Measurements from ENCODE around the gene FBLN2. TPM values are rescaled to one million over a fixed set of nuclear protein-coding genes. Genes with fewer than 3 reads are reported as not detected.

Gene FBLN2
- total RNA-seq, 1 donor from 2014 or later = 4.8 TPM

DNA sequence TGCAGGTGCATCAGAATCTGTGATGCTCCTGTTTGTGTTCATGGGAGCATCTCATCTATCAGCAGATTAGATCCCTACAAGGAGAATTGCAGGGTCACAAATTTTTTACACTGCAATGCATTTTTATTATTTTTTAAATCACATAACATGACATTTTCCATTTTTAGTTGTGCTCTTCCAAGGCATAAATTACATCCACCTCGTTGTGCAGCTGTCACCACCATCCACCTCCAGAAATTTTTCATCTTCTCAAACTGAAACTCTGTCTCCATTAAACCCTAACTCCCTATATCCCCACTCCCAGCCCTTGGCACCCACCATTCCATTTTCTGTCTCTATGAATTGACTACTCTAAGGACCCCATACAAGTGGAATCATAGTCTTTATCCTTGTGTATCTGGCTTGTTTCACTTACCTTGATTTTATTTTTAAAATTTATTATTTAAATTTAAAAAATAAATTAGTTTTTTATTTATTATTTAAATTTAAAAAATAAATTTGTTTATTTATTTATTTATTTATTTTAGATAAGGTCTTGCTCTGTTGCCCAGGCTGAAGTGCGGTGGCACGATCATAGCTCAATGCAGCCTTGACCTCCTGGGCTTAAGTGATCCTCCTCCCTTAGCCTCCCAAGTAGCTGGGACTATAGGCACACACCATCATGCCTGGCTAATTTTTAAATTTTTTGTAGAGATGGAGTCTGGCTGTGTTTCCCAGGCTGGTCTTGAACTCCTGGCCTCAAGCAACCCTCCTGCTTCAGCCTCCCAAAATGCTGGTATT is 47.7 kb downstream of the FBLN2 start:
- DNase-seq (ENCODE audit: low spot score) (no peak), ATAC-seq (no peak)

DNA sequence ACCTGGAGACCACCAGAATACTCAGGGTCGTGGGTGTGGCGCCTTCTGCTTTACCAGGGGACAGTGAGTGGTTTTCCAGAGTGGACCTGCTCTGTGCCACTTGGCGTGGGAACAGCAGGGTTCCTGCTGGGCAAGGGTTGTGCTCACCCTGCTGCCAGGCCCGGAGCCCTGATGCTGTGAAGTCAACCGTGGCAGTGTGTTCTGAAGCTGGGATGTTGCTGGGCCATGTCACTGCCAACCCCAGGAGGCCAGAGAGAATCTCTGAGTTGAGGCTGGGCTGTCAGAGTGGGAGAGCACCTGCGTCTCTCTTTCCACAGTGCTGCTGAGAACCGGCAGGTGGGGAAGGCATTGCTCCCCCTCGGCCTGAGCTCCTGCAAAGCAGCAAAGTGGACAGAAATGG is 48.7 kb downstream of the FBLN2 start:
- DNase-seq (ENCODE audit: low spot score) = no peak
- ATAC-seq = no peak

DNA sequence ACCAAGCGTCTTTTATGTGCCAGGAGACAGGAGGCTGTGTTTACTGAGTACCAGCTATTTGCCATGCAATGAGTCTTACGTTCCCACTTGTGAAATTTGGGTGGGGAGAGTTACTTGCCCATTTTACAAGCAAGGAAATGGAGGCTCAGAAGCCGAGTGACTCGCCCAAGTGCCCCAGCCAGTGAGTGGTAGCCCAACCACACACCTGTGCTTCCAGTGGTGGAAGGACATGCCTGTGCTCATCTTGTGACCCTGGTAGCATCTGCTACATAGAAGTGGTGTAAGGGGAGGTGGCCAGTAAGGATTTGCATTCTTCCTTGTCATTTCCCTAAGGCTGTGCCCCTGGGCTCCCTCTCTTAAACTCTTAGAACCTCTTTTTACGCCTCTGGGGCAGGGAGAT is 49.3 kb downstream of the FBLN2 start:
- ATAC-seq (no peak), DNase-seq (ENCODE audit: low spot score) (no peak)

DNA sequence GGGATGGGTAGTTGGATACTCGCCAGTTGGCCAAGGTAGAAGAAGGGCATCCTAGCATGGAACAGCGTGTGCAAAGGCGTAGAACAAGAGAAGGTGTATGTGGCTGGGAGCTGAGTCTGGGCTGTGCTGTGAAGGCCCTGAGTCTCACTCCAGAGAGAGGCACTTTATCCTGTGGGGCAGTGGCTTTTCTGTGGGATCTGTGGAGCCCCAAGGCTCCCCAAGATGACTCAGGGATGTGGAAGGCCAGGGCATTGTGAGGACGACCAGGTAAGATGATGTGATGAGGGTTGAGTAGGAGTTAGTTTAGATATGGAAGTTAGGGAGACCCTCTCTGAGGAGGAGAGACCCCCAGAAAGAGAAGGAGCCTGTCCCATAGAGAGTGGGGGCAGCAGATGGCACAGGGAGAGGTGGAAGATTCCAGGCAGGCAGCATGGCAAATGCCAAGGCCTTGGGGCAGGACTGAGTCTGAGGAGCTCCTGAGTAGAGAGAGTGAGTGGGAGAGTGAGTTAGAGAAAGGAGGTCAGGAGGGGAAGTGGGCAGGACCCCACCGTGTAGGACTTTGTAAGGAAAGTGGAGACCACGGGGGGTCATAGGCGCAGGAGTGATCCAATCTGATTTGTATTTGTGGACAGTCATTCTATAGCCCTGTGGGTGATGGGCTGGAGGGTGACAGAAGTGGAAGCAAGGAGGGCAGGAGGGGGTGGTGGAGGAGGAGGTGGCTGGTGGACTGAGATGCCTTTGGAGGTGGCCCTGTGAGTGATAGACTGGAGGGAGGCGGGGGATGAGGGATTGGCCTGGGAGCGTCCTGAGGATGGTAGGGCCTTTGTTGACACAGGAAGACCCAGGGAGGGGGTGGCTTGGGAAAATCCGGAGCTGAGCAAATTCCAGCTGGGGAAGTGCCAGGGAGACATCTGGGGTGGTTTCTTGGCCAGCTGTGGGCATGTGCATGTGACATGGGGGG is 50.3 kb downstream of the FBLN2 start:
- DNase-seq (ENCODE audit: low spot score) (no peak), ATAC-seq (no peak)

DNA sequence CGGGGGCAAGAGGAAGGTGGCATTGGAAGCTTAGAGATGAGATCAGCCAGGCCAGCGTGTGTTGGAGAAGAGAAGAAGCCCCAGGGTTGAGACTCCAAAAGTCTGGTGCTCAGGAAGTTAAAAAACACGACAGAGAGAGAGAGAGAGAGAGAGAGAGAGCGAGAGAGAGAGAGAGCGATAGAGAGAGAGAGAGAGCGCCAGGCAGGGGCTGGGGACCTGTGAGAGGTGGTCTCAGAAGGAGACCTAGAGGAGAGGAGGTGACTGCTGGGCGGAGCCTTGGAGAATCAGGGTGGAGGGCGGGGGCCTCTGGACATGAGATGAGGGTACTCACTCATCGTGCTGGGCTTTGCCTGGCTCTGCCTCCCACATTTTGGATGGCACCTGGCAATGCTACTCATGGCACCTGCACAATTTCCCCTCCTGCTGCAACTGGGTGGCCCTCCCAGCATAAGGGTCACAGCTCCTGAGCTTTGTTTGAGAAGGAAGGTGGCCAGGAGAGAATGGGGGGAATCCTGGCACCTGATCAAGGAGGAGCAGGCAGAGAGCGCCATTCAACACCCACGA is 51.0 kb downstream of the FBLN2 start:
- ATAC-seq = no peak

DNA sequence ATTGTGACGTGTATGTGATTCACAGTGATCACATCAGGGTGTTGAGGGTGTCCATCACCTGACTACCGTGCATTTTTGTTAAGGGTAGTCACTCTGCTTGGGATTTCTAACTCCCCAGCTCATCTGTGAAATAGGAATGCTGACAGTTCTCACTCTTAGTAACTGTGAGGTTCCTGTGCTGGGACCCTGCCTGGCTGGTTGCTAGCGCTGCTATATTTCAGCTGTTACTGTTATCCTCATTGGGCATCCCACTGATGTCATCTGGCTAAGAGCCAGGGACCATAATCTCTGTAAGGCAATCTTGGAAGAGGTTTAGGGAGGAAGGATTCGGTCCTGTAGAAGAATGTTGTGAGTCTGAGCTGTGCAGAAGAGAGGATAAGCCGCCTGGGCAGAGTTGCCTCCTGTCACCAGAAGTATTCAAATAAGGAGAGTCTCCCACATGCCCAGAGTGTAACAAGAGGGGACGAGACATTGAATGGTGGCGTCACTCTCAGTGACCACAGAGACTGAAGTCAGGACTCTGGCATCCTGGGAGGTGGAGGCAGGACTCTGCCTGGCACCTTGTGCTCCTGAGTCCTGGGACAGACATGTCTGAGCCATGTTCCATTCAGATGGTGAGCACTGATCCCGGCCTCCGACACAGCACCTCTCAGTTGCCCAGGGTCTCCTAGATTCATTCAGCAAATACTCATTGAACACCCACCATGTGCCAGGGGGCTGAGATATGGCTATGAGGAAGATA is 52.2 kb downstream of the FBLN2 start:
- DNase-seq (ENCODE audit: low spot score) = no peak
- ATAC-seq = no peak

More for the DNA sequence above, 51.0 kb downstream of the FBLN2 start:
- no peak for DNase-seq (ENCODE audit: low spot score)

DNA sequence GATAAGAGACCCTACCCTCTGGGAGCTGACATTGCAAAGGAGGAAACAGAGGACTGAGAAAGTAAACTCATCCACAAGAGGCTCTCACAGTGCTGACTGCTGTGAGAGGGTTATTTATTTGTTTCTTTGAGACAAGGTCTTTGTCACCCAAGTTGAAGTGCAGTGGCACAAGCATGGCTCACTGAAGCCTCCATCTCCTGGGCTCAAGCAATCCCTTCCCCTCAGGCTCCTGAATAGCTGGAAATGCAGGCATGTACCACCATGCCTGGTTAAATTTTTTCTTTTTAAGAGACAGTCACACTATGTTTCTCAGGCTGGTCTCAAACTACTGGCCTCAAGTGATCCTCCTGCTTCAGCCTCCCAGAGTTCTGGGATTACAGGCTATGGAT is 52.8 kb downstream of the FBLN2 start:
- DNase-seq (ENCODE audit: low spot score) = no peak
- ATAC-seq = no peak

DNA sequence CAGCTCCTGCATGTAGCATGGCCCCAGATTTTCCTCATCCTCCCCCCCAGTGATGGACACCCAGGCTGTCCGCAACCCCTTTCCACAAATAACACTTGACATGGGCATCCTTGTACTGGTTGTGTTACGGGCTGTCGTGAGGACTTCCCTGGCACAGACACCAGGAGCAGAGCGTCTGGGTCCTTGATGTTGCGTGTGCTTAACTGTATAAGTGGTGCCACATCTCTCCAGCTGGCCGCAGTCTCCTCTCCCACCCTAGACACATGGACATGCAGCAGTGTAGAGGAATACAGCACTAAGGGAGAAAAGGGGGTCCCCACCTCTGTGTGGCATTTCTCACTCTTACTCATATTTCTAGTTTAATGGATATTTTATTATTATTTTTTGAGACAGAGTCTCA is 56.6 kb downstream of the FBLN2 start:
- ATAC-seq = no peak
- no peak for DNase-seq (ENCODE audit: low spot score)

DNA sequence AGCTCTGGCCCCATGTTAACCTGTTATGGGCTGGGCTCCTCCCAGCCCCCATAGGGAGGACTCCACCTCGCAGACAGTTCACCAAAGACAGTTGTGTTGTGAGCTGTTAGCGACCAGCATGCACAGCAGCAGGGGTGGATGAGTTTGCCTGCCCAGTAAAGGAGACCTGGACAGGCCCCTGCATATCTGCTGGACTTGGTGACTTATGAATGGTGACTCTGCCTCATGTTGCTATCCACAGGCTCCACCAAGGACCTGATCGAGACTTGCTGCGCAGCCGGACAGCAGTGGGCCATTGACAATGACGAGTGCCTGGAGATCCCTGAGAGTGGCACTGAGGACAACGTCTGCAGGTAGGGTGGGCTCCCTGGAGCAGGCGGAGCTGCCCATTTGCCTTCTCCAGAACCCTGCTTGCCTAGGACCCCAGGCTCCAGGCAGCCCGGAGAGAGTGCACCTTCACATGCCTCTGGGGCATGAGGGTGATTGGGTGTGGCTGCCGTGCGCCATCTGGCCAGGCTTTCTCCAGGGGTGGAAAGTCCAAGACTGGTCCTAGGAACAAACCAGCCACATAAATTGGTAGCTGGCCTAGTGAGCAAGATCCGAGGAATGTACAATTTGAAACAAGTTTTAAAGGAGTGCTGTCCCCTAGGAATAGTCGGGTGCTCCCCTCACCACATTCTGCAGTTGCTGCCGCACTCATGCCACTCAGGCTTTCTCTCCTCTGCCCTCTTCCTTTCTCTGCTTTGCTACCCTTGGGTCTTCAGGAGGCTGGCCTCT is 59.1 kb downstream of the FBLN2 start:
- no peak for DNase-seq (ENCODE audit: low spot score)
- ATAC-seq = no peak

DNA sequence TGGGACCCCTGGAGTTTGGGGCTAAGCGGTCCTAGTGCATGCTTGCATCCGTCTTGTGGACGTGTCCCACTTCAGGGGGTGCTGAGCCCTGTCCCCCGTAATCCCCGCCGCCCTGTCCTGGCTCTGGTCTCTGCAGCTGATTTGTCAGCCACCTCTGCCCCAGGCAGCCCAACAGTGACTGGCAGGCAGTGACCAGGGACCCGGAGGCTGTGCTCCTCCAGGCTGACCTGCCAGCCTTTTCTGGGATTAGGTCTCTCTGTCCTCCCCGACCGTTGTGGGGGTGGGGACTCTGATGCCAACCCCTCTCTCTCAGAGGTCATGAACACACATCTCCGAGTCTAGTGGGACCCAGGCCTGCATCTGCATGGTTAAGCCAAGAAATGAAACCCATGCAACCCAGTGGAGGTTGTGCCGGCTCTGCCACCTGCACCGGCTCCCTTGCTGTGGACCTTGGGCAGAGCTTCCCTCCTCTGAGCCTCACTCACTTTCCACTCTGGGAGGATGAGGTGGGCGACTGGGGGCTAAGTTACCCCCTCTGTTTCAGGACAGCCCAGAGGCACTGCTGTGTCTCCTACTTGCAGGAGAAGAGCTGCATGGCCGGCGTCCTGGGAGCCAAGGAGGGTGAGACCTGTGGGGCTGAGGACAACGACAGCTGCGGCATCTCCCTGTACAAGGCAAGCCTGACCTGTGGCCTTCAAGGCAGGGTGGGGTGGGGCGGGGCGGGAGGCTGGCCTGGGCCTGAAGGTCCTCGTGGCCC is 60.2 kb downstream of the FBLN2 start:
- DNase-seq (ENCODE audit: low spot score) (no peak), ATAC-seq (no peak)

DNA sequence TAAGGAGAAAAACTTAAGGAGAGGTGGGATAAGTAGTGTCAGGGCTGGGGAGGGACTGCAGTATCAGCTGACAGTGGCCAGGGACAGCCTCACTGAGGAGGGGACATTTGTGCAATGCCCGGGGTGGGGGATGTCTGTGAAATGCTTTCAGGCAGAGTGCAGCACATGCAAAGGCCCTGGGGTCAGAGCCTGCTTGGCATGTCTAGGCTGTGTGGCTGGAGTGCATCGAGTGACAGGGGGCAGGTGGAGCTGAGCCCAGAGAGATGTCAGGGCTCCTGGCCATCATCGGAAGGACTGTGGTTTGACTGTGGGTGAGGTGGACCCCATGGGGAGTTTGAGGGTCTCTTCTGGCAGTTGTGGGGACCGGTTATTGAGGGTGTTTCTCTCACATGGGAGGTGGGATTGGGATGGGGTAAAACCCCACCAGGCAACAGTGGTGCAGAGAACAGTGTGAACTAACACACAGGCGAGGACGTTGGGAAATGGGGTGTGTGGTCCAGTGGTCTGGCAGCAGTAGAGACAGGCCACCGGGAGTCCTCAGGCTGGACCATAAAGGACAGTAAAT is 61.2 kb downstream of the FBLN2 start:
- DNase-seq (ENCODE audit: low spot score) (no peak), ATAC-seq (no peak)

DNA sequence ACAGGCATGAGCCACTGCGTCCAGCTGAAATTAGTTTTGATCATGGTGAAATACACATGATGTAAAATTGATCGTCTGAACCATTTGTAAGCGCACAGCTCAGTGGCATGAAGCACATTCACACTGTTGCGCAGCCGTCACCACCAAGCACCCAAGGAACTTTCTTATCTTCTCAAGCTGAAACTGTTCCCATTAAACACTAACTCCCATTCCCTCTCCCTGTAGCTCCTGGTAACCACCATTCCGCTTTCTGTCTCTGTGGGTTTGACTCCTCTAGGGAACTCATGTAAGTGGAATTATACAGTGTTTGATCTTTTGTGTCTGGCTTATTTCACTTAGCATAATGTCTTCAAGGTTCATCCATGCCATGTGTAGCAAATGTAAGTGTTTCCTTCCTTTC is 62.3 kb downstream of the FBLN2 start:
- DNase-seq (ENCODE audit: low spot score) = no peak
- ATAC-seq = no peak

DNA sequence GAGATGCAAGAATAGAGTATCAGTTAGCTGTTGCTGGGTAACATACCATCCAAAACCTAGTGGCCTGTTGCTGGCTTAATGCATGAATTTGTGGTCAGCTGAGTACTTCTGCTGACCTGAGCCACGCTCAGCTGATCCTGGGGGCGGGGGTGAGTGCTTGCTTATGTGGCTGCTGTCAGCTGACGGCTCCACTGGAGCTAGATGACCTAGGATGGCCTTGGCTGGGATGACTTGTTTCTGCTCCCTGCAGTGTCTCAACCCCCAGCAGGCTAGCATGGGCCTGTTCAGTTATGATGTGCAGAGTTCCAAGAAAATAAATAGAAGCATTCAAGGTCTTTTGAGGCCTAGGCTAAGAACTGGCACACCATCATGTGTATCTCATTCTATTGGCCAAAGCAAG is 63.9 kb downstream of the FBLN2 start:
- DNase-seq (ENCODE audit: low spot score) = no peak
- no peak for ATAC-seq

DNA sequence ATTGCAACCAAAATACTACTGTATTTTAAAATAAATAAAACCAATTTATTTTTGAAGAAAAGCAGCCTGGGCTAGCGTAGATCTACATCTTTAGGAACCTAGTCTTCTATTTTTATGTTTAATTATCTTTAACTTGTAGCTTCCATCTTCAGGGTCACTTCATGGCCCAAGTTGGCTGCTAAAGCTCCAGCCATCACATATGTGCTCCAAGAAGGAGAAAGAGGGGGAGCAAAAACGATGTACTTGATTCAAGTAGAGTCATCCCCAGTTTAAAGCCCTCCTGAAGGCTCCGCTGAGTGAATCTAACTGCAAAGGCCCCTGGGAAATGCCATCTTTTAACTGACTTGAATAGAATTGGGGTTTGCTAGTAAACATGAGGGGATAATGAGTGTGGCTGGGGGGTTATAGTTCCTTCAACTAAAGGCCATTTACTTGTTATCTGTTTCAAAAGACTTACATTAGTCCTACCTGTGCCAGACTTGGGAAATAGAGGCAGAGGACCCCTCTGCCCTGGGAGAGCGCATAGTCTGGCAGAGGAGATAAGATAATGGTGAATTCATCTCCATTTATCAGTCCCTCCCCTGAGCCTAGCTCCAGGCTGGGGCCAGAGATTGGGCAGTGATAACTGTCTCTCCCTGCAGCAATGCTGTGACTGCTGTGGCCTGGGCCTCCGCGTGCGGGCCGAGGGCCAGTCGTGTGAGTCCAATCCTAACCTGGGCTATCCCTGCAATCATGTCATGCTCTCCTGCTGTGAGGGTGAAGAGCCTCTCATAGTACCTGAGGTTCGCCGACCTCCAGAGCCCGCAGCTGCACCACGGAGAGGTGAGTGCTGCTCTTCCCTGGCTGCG is 64.6 kb downstream of the FBLN2 start:
- no peak for DNase-seq (ENCODE audit: low spot score)
- no peak for ATAC-seq

DNA sequence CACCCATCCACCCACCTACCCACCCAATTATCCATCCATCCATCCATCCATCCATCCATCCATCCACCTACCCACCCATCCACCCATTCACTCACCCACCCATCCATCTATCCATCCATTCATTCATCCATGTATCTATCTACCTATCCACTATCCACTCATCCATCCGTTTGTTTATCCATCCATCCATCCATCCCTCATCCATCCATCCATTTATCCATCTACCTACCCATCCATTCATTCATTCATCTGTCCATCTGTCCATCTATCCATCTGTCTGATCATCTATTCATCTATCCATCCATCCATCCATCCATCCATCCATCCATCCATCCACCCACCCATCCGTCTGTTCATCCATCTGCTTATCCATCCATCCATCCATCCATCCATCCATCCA is 65.7 kb downstream of the FBLN2 start:
- ATAC-seq (no peak), DNase-seq (ENCODE audit: low spot score) (no peak)

DNA sequence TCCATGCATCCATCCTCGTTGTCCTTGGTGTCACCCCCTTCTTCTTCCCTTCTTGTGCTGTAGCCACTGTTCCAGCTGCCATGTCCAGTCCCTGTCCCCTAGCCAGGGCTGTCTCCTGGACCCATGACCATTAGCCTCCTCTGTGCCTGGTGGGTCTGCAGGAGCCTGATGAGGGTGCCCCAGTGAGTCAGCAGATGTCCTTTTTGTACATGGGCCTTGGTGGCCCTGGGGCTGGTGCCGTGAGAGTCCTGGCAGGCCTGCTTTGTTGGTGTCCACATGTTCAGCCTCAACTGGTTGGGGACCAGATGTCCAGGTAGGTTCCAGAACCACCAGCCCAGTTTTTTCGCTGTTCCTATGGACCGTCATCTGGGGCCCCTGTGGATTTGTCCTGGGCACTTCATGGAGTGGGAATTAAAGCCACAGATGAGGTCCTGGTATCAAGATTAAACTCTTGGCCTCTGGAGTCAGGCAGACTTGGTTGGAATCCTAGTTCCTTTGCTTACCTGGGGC is 66.1 kb downstream of the FBLN2 start:
- DNase-seq (ENCODE audit: low spot score) = no peak
- no peak for ATAC-seq

DNA sequence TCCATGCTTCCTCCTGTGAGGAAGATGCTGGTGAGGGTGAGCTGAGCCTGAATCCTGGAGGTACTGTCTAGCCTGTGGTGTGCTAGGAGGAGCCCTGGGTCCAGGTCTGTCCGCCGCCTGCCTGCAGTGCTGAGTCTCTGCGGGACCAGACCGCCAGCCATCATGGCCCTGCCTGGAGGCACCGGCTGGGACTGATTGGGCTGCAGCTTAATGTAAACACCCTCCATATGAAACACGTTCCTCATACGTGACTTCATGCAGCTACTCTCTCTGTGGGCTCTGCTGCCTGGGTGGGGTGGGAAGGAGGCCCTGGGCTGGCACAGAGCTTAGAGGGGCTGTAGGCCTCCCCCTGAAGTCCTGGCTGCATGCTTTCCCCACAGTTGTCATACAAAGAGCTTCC is 67.4 kb downstream of the FBLN2 start:
- ATAC-seq (no peak), DNase-seq (ENCODE audit: low spot score) (no peak)

DNA sequence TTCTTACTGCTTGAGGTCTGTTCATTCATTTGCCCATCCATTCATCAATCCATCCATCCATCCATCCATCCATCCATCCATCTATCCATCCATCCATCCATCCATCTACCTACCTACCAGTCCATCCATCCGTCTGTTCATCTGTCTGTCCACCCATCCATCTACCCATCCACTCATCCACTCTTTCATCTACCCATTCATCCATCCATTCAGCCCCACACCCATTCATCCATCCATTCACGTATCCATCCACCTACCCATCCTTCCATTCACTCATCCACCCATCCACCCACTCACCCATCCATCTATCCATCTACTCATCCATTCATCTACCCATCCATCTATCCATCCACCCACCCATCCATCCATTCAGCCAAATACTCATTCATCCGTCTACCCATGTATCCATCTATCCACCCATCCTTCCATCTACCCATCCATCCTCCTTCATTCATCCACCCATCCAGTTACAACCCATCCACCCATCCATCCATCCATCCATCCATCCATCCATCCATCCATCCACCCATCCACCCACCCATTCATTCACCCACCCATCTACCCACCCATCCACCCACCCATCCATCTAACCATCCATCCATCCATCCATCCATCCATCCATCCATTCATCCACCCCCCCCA is 68.3 kb downstream of the FBLN2 start:
- ATAC-seq (no peak), DNase-seq (ENCODE audit: low spot score) (no peak)
